ENCODE measurements around the gene NDUFA6. TPM values are rescaled to one million over a fixed set of nuclear protein-coding genes. Genes with fewer than 3 reads are reported as not detected.
"Not testable (repeated sequence)": the region's sequence is repeated elsewhere in the genome, so short reads cannot be mapped to it uniquely, and the experiment has no call there.

The NDUFA6 gene
- total RNA-seq, 1 donor from 2014 or later = 270 TPM

GRCh38 chr22:42072606-42073330 is 17.8 kb downstream of the NDUFA6 start:
- Histone ChIP-seq H3K27me3 (ENCODE audit: low read depth) (no peaks in the 10 kb centered on the region), H3K4me1 (peaks cover 72% of the 10 kb centered on the region), H3K9me3 (replicated peaks) (no peaks in the 10 kb centered on the region), H3K4me3 (no peak overlapping the region), H3K27ac (replicated peaks) (peak overlapping the region; percentile 92), H3K36me3 (peaks cover 25% of the 10 kb centered on the region)
- intact Hi-C loops (cut with micrococcal nuclease) = no loop called here
- peak; percentile 25 for TF ChIP-seq CTCF (IDR thresholded peaks at IDR 0.05; ENCODE audit: borderline replicate concordance)
- no peak for DNase-seq

GRCh38 chr22:42071508-42071907 is 19.1 kb downstream of the NDUFA6 start:
- peaks cover 62% of the 10 kb centered on the region for H3K4me1 ChIP-seq
- DNase-seq; H3K9me3 ChIP-seq (replicated peaks); intact Hi-C loops (cut with micrococcal nuclease); H3K27me3 ChIP-seq (ENCODE audit: low read depth): not testable (repeated sequence)
- H3K36me3 ChIP-seq = peaks cover 25% of the 10 kb centered on the region
- H3K27ac ChIP-seq (replicated peaks) = peak overlapping the region; percentile 92
- peak overlapping the region; percentile 87 for H3K4me3 ChIP-seq

- H3K27ac ChIP-seq (replicated peaks) = peak within 1 kb of the TSS; percentile 92
- H3K4me3 ChIP-seq = peak within 1 kb of the TSS; percentile 87
- intact Hi-C loops (cut with micrococcal nuclease) = no loop called here
- peaks cover 62% of the 10 kb centered on the region for H3K4me1 ChIP-seq
- no peaks in the 10 kb centered on the region for H3K9me3 ChIP-seq (replicated peaks)
- peaks cover 28% of the 10 kb centered on the region for H3K36me3 ChIP-seq
- DNase-seq = peak; percentile 96
- no peak for TF ChIP-seq CTCF (IDR thresholded peaks at IDR 0.05; ENCODE audit: borderline replicate concordance)
- no peaks in the 10 kb centered on the region for H3K27me3 ChIP-seq (ENCODE audit: low read depth)
Observed at GRCh38 chr22:42070517-42071422, 19.8 kb downstream of the NDUFA6 start, which contains the start of gene NAGA. NAGA (minus strand) TSS chr22:42070812; CDS start chr22:42070297, 515 bp downstream.

- H3K9me3 ChIP-seq (replicated peaks) = no peaks in the 10 kb centered on the region
- H3K27ac ChIP-seq (replicated peaks) = peak overlapping the region; percentile 92
- no peak for DNase-seq
- H3K4me1 ChIP-seq = peaks cover 56% of the 10 kb centered on the region
- H3K36me3 ChIP-seq = peaks cover 35% of the 10 kb centered on the region
- H3K4me3 ChIP-seq = peak overlapping the region; percentile 87
- intact Hi-C loops (cut with micrococcal nuclease) = no loop called here
- H3K27me3 ChIP-seq (ENCODE audit: low read depth) = no peaks in the 10 kb centered on the region
- no peak for TF ChIP-seq CTCF (IDR thresholded peaks at IDR 0.05; ENCODE audit: borderline replicate concordance)
Observed at GRCh38 chr22:42069801-42070516, 20.6 kb downstream of the NDUFA6 start.

- DNase-seq = no peak
- no peaks in the 10 kb centered on the region for H3K27me3 ChIP-seq (ENCODE audit: low read depth)
- H3K27ac ChIP-seq (replicated peaks) = no peak overlapping the region
- peaks cover 40% of the 10 kb centered on the region for H3K4me1 ChIP-seq
- TF ChIP-seq CTCF (IDR thresholded peaks at IDR 0.05; ENCODE audit: borderline replicate concordance) = no peak
- H3K4me3 ChIP-seq = no peak overlapping the region
- peaks cover 44% of the 10 kb centered on the region for H3K36me3 ChIP-seq
- no peaks in the 10 kb centered on the region for H3K9me3 ChIP-seq (replicated peaks)
- intact Hi-C loops (cut with micrococcal nuclease) = no loop called here
Observed at GRCh38 chr22:42068291-42068690, 22.3 kb downstream of the NDUFA6 start.
